Measurements from ENCODE around the gene CHCT1. TPM values are rescaled to one million over a fixed set of nuclear protein-coding genes. Genes with fewer than 3 reads are reported as not detected.

CHCT1 gene
- polyA plus RNA-seq, 1 of the 3 experiments (the other 2 are of a cell fraction): not detected

DNA sequence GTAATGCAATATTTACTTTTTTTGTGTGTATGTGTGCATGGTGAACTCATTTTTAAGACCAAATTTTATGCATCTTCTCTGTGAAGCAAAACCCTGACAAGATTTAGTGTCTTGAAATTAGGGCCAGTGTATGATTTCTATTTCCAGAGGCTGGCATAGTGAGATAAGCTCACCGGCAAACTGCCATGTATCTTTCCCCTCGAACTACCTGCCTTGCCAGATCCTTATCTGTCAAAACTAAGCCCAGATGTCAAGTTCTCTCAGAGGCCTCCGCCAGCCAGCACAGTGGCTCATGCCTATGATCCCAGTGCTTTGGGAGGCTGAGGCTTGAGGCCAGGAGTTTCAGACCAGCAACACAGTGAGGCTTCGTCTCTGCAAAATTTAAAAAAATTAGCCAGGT, 40.3 kb upstream of the CHCT1 start:
- Histone ChIP-seq H3K27me3 (ENCODE audit: insufficient read depth) (no peaks in the 10 kb centered on the region), H3K9ac (no peak overlapping the region), H3K4me1 (ENCODE audit: control insufficient read depth in 1 of 2, insufficient read depth in 2 of 2, low read depth in 1 of 2, low read length in 1 of 2) (peaks cover 17 to 23% of the 10 kb centered on the region in 2 experiments; a peak in 3 of 4 replicates), H3F3A (replicated peaks; ENCODE audit: insufficient read depth) (peaks cover 3% of the 10 kb centered on the region), H2AFZ (ENCODE audit: low read depth) (no peak overlapping the region), H3K4me2 (no peak overlapping the region), H3K79me2 (ENCODE audit: insufficient read depth) (peaks cover 99% of the 10 kb centered on the region), H4K20me1 (ENCODE audit: insufficient read depth) (peaks cover 61% of the 10 kb centered on the region), H3K36me3 (replicated peaks in 1 of 2; ENCODE audit: control insufficient read depth in 1 of 2, insufficient read depth in 2 of 2, low read length in 1 of 2) (peaks cover 3 to 21% of the 10 kb centered on the region in 2 experiments), H3K4me3 (ENCODE audit: low read depth in 2 of 2, low read length in 1 of 2) (no peak overlapping the region), H3K9me3 (no peaks in the 10 kb centered on the region), H3K9me2 (no peaks in the 10 kb centered on the region), H3K27ac (ENCODE audit: low read depth in 2 of 2, low read length in 1 of 2) (no peak overlapping the region; a peak in 1 of 4 replicates)
- peak; percentile 62 for TF ChIP-seq CHD2 (IDR thresholded peaks at IDR 0.05; ENCODE audit: low read length, partially characterized antibody)
- peak; percentile 61; the same call in 1 of the 2 replicates for TF ChIP-seq RCOR1 (IDR thresholded peaks at IDR 0.05; ENCODE audit: low read length)
- no peak for TF ChIP-seq NRF1 (IDR thresholded peaks at IDR 0.05; ENCODE audit: low read depth, low read length)
- TF ChIP-seq TAF1 (IDR thresholded peaks at IDR 0.05; ENCODE audit: borderline replicate concordance, low read depth, low read length): no peak
- peak; percentile 94 for TF ChIP-seq GATA2 (CRISPR knock-in tag; IDR thresholded peaks at IDR 0.05)
- no peak for TF ChIP-seq RXRA (IDR thresholded peaks at IDR 0.05; ENCODE audit: borderline replicate concordance, low read depth)
- WGBS (ENCODE audit: low lambda C conversion rate): 74% methylated on average over 4 of the region's 4 CpGs
- ChIA-PET CTCF (interaction anchor here (0.6 to 1.3 kb wide), 3 partner anchors 25 to 110 kb away, joined by 3 to 5 read pairs (median 3); no protein-coding TSS in a partner anchor), POLR2A (no interaction called here)
- DNase-seq: no peak

DNA sequence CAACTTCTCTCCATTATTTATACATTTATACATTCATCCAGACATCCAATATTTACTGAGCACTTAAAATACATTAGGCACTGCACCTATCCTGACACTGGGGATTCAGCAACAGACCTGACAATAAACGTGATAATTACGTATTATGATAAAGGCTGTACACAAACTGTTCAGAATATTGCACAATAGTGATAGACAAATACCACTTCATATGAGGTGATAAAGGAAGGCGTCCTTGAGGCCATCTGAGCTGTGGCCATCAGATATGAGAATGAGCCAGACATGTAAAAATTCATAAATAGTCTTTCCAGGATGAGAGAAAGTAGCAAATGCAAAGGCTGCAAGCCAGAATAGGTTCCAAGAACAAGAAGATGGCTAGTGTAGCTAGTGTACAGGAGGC, 38.9 kb upstream of the CHCT1 start:
- 80% methylated on average over 3 of the region's 3 CpGs for WGBS (ENCODE audit: low lambda C conversion rate)
- DNase-seq: no peak
- ChIA-PET CTCF (interaction anchor here (0.8 to 1.5 kb wide), 6 partner anchors 9 to 221 kb away, joined by 3 to 9 read pairs (median 3); partner anchors contain the start of genes CHCT1 and USP32), POLR2A (interaction anchor here (0.9 kb wide), 1 partner anchor 8 kb away, joined by 3 read pairs; the partner anchor contains the start of gene USP32)
- Histone ChIP-seq H3K79me2 (ENCODE audit: insufficient read depth) (peaks cover 99% of the 10 kb centered on the region), H2AFZ (ENCODE audit: low read depth) (no peak overlapping the region), H3K27me3 (ENCODE audit: insufficient read depth) (no peaks in the 10 kb centered on the region), H3K9me3 (no peaks in the 10 kb centered on the region), H3K27ac (ENCODE audit: low read depth in 2 of 2, low read length in 1 of 2) (peak overlapping the region in 1 of 2 experiments; percentile 51; a peak in 2 of 4 replicates), H3K9me2 (no peaks in the 10 kb centered on the region), H4K20me1 (ENCODE audit: insufficient read depth) (peaks cover 72% of the 10 kb centered on the region), H3K4me2 (no peak overlapping the region), H3K36me3 (replicated peaks in 1 of 2; ENCODE audit: control insufficient read depth in 1 of 2, insufficient read depth in 2 of 2, low read length in 1 of 2) (peaks cover 2 to 11% of the 10 kb centered on the region in 2 experiments), H3K4me1 (ENCODE audit: control insufficient read depth in 1 of 2, insufficient read depth in 2 of 2, low read depth in 1 of 2, low read length in 1 of 2) (peaks cover 19 to 29% of the 10 kb centered on the region in 2 experiments; a peak in 3 of 4 replicates), H3K4me3 (ENCODE audit: low read depth in 2 of 2, low read length in 1 of 2) (no peak overlapping the region), H3F3A (replicated peaks; ENCODE audit: insufficient read depth) (peaks cover 3% of the 10 kb centered on the region), H3K9ac (no peak overlapping the region)
- TF ChIP-seq NRF1 (IDR thresholded peaks at IDR 0.05; ENCODE audit: low read depth, low read length) (no peak), SMC3 (IDR thresholded peaks at IDR 0.05; ENCODE audit: low read depth, low read length) (no peak), RFX5 (IDR thresholded peaks at IDR 0.05; ENCODE audit: low read length) (no peak), ELF1 (IDR thresholded peaks at IDR 0.05) (no peak), RAD21 (IDR thresholded peaks at IDR 0.05; ENCODE audit: low read length) (no peak), RXRA (IDR thresholded peaks at IDR 0.05; ENCODE audit: borderline replicate concordance, low read depth) (no peak), FOXJ3 (CRISPR knock-in tag; IDR thresholded peaks at IDR 0.05) (no peak), EP300 (IDR thresholded peaks at IDR 0.05; ENCODE audit: borderline replicate concordance in 1 of 2, low read depth in 1 of 2, low read length in 1 of 2) (no peak), TCF12 (IDR thresholded peaks at IDR 0.05) (no peak), POLR2AphosphoS5 (IDR thresholded peaks at IDR 0.05; ENCODE audit: low read depth, low read length) (no peak), GATA2 (CRISPR knock-in tag; IDR thresholded peaks at IDR 0.05) (no peak)
- TF ChIP-seq, protein P1, sequence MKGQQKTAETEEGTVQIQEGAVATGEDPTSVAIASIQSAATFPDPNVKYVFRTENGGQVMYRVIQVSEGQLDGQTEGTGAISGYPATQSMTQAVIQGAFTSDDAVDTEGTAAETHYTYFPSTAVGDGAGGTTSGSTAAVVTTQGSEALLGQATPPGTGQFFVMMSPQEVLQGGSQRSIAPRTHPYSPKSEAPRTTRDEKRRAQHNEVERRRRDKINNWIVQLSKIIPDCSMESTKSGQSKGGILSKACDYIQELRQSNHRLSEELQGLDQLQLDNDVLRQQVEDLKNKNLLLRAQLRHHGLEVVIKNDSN (IDR thresholded peaks at IDR 0.05; ENCODE audit: borderline replicate concordance, low read depth): no peak
- TF ChIP-seq, protein P2, sequence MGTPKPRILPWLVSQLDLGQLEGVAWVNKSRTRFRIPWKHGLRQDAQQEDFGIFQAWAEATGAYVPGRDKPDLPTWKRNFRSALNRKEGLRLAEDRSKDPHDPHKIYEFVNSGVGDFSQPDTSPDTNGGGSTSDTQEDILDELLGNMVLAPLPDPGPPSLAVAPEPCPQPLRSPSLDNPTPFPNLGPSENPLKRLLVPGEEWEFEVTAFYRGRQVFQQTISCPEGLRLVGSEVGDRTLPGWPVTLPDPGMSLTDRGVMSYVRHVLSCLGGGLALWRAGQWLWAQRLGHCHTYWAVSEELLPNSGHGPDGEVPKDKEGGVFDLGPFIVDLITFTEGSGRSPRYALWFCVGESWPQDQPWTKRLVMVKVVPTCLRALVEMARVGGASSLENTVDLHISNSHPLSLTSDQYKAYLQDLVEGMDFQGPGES (IDR thresholded peaks at IDR 0.05; ENCODE audit: low read depth, low read length): no peak
- TF ChIP-seq, protein P3, sequence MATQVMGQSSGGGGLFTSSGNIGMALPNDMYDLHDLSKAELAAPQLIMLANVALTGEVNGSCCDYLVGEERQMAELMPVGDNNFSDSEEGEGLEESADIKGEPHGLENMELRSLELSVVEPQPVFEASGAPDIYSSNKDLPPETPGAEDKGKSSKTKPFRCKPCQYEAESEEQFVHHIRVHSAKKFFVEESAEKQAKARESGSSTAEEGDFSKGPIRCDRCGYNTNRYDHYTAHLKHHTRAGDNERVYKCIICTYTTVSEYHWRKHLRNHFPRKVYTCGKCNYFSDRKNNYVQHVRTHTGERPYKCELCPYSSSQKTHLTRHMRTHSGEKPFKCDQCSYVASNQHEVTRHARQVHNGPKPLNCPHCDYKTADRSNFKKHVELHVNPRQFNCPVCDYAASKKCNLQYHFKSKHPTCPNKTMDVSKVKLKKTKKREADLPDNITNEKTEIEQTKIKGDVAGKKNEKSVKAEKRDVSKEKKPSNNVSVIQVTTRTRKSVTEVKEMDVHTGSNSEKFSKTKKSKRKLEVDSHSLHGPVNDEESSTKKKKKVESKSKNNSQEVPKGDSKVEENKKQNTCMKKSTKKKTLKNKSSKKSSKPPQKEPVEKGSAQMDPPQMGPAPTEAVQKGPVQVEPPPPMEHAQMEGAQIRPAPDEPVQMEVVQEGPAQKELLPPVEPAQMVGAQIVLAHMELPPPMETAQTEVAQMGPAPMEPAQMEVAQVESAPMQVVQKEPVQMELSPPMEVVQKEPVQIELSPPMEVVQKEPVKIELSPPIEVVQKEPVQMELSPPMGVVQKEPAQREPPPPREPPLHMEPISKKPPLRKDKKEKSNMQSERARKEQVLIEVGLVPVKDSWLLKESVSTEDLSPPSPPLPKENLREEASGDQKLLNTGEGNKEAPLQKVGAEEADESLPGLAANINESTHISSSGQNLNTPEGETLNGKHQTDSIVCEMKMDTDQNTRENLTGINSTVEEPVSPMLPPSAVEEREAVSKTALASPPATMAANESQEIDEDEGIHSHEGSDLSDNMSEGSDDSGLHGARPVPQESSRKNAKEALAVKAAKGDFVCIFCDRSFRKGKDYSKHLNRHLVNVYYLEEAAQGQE (IDR thresholded peaks at IDR 0.05; ENCODE audit: low read depth, low read length): no peak
- TF ChIP-seq, protein P4, sequence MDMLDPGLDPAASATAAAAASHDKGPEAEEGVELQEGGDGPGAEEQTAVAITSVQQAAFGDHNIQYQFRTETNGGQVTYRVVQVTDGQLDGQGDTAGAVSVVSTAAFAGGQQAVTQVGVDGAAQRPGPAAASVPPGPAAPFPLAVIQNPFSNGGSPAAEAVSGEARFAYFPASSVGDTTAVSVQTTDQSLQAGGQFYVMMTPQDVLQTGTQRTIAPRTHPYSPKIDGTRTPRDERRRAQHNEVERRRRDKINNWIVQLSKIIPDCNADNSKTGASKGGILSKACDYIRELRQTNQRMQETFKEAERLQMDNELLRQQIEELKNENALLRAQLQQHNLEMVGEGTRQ (IDR thresholded peaks at IDR 0.05; ENCODE audit: borderline replicate concordance, low read depth, low read length): no peak
- TF ChIP-seq, protein P5, sequence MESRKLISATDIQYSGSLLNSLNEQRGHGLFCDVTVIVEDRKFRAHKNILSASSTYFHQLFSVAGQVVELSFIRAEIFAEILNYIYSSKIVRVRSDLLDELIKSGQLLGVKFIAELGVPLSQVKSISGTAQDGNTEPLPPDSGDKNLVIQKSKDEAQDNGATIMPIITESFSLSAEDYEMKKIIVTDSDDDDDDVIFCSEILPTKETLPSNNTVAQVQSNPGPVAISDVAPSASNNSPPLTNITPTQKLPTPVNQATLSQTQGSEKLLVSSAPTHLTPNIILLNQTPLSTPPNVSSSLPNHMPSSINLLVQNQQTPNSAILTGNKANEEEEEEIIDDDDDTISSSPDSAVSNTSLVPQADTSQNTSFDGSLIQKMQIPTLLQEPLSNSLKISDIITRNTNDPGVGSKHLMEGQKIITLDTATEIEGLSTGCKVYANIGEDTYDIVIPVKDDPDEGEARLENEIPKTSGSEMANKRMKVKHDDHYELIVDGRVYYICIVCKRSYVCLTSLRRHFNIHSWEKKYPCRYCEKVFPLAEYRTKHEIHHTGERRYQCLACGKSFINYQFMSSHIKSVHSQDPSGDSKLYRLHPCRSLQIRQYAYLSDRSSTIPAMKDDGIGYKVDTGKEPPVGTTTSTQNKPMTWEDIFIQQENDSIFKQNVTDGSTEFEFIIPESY (IDR thresholded peaks at IDR 0.05; ENCODE audit: borderline replicate concordance, low read depth): no peak
